HCT116 (cell line): ENCODE data around the gene S100A13. TPM values are rescaled to one million over a fixed set of nuclear protein-coding genes. Genes with fewer than 3 reads are reported as not detected.

Experiments used
- ATAC-seq: fragments of 200-7000 bp; cut with Tn5 transposase; 2 replicates; pipeline ENCODE4 v1.9.1; 2020; ENCODE audit warnings: mild to moderate bottlenecking, moderate library complexity
- BruUV-seq: library from RNA; stranded (reverse); fragments of 400-500 nt; replicated peaks from 2 replicates; lab custom pipeline; 2021; lab: Mats Ljungman, UMichigan
- CTCF ChIA-PET: fragments of 300-600 bp; sonication (Branson Sonifier 250); formaldehyde crosslinking; loops from one replicate; lab custom pipeline; 2021; ENCODE audit warnings: antibody characterized with exemption; lab: Charles Lee
- POLR2A ChIA-PET: fragments of 300-600, 350-600 bp; sonication (Branson Sonifier 250); formaldehyde crosslinking; loops from one replicate; lab custom pipeline; 2021; ENCODE audit warnings: antibody characterized with exemption; lab: Charles Lee
- RAD21 ChIA-PET, 2 experiments: fragments of 300-600 bp; sonication (Branson Sonifier 250); formaldehyde crosslinking; loops; one replicate each; lab custom pipeline; 2023; ENCODE audit warnings: low total read pairs in 2 of 2; ENCODE audit not compliant: uncharacterized antibody in 2 of 2, unreplicated experiment in 2 of 2, low non-redundant PET in 1 of 2; lab: Charles Lee
- DNase-seq: peaks from one replicate; pipeline ENCODE4 v3.0.0-alpha.2; 2010; ENCODE audit warnings: low read depth, low spot score
- H2AFZ ChIP-seq: fragments of 200-600 bp; shearing (Covaris generic), sonication (generic); 2 replicates; pipeline ENCODE4 v1.6.1; 2017; ENCODE audit warnings: low read depth, mixed run types, mixed read lengths, antibody characterized with exemption, low read length; ENCODE audit not compliant: poor library complexity, severe bottlenecking
- H3K27ac ChIP-seq: 2 replicates; pipeline ENCODE4 v1.5.1; 2012; ENCODE audit warnings: low read depth, low read length
- H3K27me3 ChIP-seq: fragments of 200-600 bp; sonication (generic); 2 replicates; pipeline ENCODE4 v1.6.1; 2016; ENCODE audit warnings: mixed run types, low read length, mixed read lengths; ENCODE audit not compliant: insufficient read depth
- H3K36me3 ChIP-seq, 2 experiments: fragments of 200-500 bp in 1 of 2; fragments of 200-600 bp in 1 of 2; sonication (Bioruptor generic) in 1 of 2; sonication (generic) in 1 of 2; 2 replicates each; pipeline versions ENCODE4 v1.5.1 to v1.6.1; 2014 to 2016; ENCODE audit warnings: low read length in 2 of 2, inconsistent platforms in 1 of 2, mixed read lengths in 1 of 2, mixed run types in 1 of 2; ENCODE audit not compliant: insufficient read depth in 2 of 2, control insufficient read depth in 1 of 2
- H3K4me1 ChIP-seq, 2 experiments: fragments of 200-600 bp in 1 of 2; sonication (generic) in 1 of 2; 2 replicates each; pipeline versions ENCODE4 v1.5.1 to v1.6.1; 2012 to 2017; ENCODE audit warnings: low read length in 2 of 2, inconsistent platforms in 1 of 2, mild to moderate bottlenecking in 1 of 2, mixed read lengths in 1 of 2, mixed run types in 1 of 2, moderate library complexity in 1 of 2; ENCODE audit not compliant: insufficient read depth in 2 of 2, control insufficient read depth in 1 of 2
- H3K4me2 ChIP-seq: fragments of 200-600 bp; sonication (generic); 2 replicates; pipeline ENCODE4 v1.6.1; 2017; ENCODE audit warnings: mixed run types, low read length, mixed read lengths
- H3K4me3 ChIP-seq, 2 experiments: fragments of 200-600 bp in 1 of 2; sonication (generic) in 1 of 2; replicated peaks in 1 of 2; 2 replicates each; pipeline ENCODE4 v1.5.1; 2011 to 2016; ENCODE audit warnings: low read length in 2 of 2, control low read depth in 1 of 2, low read depth in 1 of 2, mild to moderate bottlenecking in 1 of 2, mixed read lengths in 1 of 2, mixed run types in 1 of 2
- H3K79me2 ChIP-seq: fragments of 200-600 bp; sonication (generic); 2 replicates; pipeline ENCODE4 v1.6.1; 2017; ENCODE audit warnings: mild to moderate bottlenecking, mixed run types, low read length, moderate library complexity, mixed read lengths; ENCODE audit not compliant: insufficient read depth
- H3K9ac ChIP-seq: fragments of 200-600 bp; sonication (generic); 2 replicates; pipeline ENCODE4 v1.6.1; 2016; ENCODE audit warnings: low read length, mixed read lengths
- H3K9me2 ChIP-seq: fragments of 200-600 bp; sonication (generic), shearing (Covaris generic); 2 replicates; pipeline ENCODE4 v1.6.1; 2017; ENCODE audit warnings: mixed run types, mild to moderate bottlenecking, moderate library complexity; ENCODE audit not compliant: insufficient read depth
- H3K9me3 ChIP-seq, 2 experiments: fragments of 200-500 bp in 1 of 2; fragments of 200-600 bp in 1 of 2; sonication (Bioruptor generic) in 1 of 2; sonication (generic) in 1 of 2; 2 replicates each; pipeline ENCODE4 v1.6.1; 2014 to 2017; ENCODE audit warnings: low read length in 2 of 2, mixed read lengths in 2 of 2, inconsistent platforms in 1 of 2, low read depth in 1 of 2, mild to moderate bottlenecking in 1 of 2, mixed run types in 1 of 2, moderate library complexity in 1 of 2; ENCODE audit not compliant: control insufficient read depth in 1 of 2, insufficient read depth in 1 of 2
- H4K20me1 ChIP-seq: fragments of 200-600 bp; sonication (generic), shearing (Covaris generic); 2 replicates; pipeline ENCODE4 v1.6.1; 2017; ENCODE audit warnings: mixed run types, mild to moderate bottlenecking, moderate library complexity; ENCODE audit not compliant: insufficient read depth
- CEBPB ChIP-seq: IDR thresholded peaks from 2 replicates; pipeline ENCODE4 v1.6.1; 2012; ENCODE audit warnings: low read depth
- CTCF ChIP-seq, 3 experiments: fragments of 200-600 bp in 1 of 3; sonication (generic) in 1 of 3; IDR thresholded peaks in 2 of 3; conservative IDR thresholded peaks in 1 of 3; 2 replicates each; pipeline ENCODE4 v1.5.1; 2012 to 2017; ENCODE audit warnings: low read depth in 2 of 3, low read length in 2 of 3, antibody characterized with exemption in 1 of 3, borderline replicate concordance in 1 of 3, control low read depth in 1 of 3, mild to moderate bottlenecking in 1 of 3, mixed read lengths in 1 of 3, mixed run types in 1 of 3, moderate library complexity in 1 of 3; ENCODE audit not compliant: insufficient read depth in 1 of 3
- ELF1 ChIP-seq: IDR thresholded peaks from 2 replicates; pipeline ENCODE4 v1.6.1; 2012; ENCODE audit warnings: low read depth, borderline replicate concordance
- MAX ChIP-seq: IDR thresholded peaks from 2 replicates; pipeline ENCODE4 v1.6.1; 2012
- POLR2A ChIP-seq: IDR thresholded peaks from 2 replicates; pipeline ENCODE4 v1.7.0; 2011; ENCODE audit warnings: borderline replicate concordance; ENCODE audit not compliant: insufficient read depth, insufficient read length; ENCODE audit errors: extremely low read depth
- POLR2AphosphoS5 ChIP-seq: IDR thresholded peaks from 2 replicates; pipeline ENCODE4 v1.6.1; 2011; ENCODE audit warnings: mild to moderate bottlenecking, low read depth, low read length, moderate library complexity
- RAD21 ChIP-seq: IDR thresholded peaks from 2 replicates; pipeline ENCODE4 v1.6.1; 2012; ENCODE audit warnings: low read depth, mild to moderate bottlenecking
- SIN3A ChIP-seq: IDR thresholded peaks from 2 replicates; pipeline ENCODE4 v1.6.1; 2012; ENCODE audit warnings: low read depth
- YY1 ChIP-seq: IDR thresholded peaks from 2 replicates; pipeline ENCODE4 v1.6.1; 2011; ENCODE audit warnings: low read length, low read depth, moderate library complexity, mild to moderate bottlenecking; ENCODE audit not compliant: insufficient replicate concordance; ENCODE audit errors: extremely low read depth
- ZBTB33 ChIP-seq: IDR thresholded peaks from 2 replicates; pipeline ENCODE4 v1.6.1; 2011; ENCODE audit warnings: mild to moderate bottlenecking, low read length, moderate library complexity; ENCODE audit not compliant: insufficient replicate concordance; ENCODE audit errors: extremely low read depth
- ZFX ChIP-seq: fragments of 450-650 bp; IDR thresholded peaks from 2 replicates; pipeline ENCODE4 v1.6.1; 2017
- intact Hi-C: fragments of 100-400 bp; cut with micrococcal nuclease; formaldehyde crosslinking; loops from 2 replicates; pipeline ENCODE4 v1.10.0; 2022
- total RNA-seq: library from RNA; stranded (reverse); gene quantifications from one replicate; pipeline ENCODE4 v1.2.1, GENCODE V29; 2021; ENCODE audit not compliant: unreplicated experiment

The S100A13 gene
- total RNA-seq, 1 experiment from 2014 or later, result 143 TPM

GRCh38 chr1:153635872-153636271 is 8.6 kb upstream of the S100A13 start:
- DNase-seq (no peak), ATAC-seq (no peak)
- Histone ChIP-seq H4K20me1 (peaks cover 4% of the 10 kb centered on the region; the same call in 1 of the 2 replicates), H3K79me2 (peaks cover 70% of the 10 kb centered on the region), H2AFZ (no peak overlapping the region), H3K9me3 (no peaks in the 10 kb centered on the region), H3K4me1 (peaks cover 9 to 22% of the 10 kb centered on the region in 2 experiments), H3K36me3 (peaks cover 39 to 51% of the 10 kb centered on the region in 2 experiments), H3K27me3 (no peaks in the 10 kb centered on the region), H3K4me3 (peak overlapping the region; percentile 91 to 95; a peak in 2 of 4 replicates), H3K9me2 (no peaks in the 10 kb centered on the region), H3K9ac (peak overlapping the region; percentile 99; the same call in 1 of the 2 replicates), H3K4me2 (peak overlapping the region; percentile 78; the same call in 1 of the 2 replicates), H3K27ac (no peak overlapping the region)
- RAD21 ChIA-PET, result no interaction called here
- intact Hi-C loops, result no loop called here
- CTCF ChIA-PET, result no interaction called here
- POLR2A ChIA-PET, result interaction anchor here (1.2 to 3.0 kb wide), 3 partner anchors 8 to 20 kb away, joined by 4 to 27 read pairs (median 19); partner anchors contain the start of gene S100A14
- no peak for TF ChIP-seq ELF1
- BruUV-seq, result no TSS peak

- ChIA-PET RAD21 (interaction anchor here (0.6 to 1.0 kb wide), 4 partner anchors 62 to 96 kb away, joined by 3 to 5 read pairs (median 3); no protein-coding TSS in a partner anchor), POLR2A (interaction anchor here (0.7 to 3.0 kb wide), 27 partner anchors 9 to 334 kb away, joined by 3 to 31 read pairs (median 6); partner anchors contain the start of genes CREB3L4, S100A14, S100A16 and S100A6), CTCF (interaction anchor here (0.8 to 1.8 kb wide), 8 partner anchors 16 to 281 kb away, joined by 3 to 16 read pairs (median 5); partner anchors contain the start of gene S100A16)
- TF ChIP-seq YY1 (peak; percentile 100), SIN3A (no peak), MAX (no peak), POLR2AphosphoS5 (peak; percentile 91), RAD21 (no peak), POLR2A (peak; percentile 73), CTCF (IDR thresholded peaks at IDR 0.05 in 2 of 3, conservative IDR thresholded peaks at IDR 0.05 in 1 of 3; ENCODE audit: borderline replicate concordance in 1 of 3, insufficient read depth in 1 of 3, low read depth in 2 of 3, low read length in 2 of 3) (no peak), ZFX (peak; percentile 59; the same call in 1 of the 2 replicates), ZBTB33 (no peak), CEBPB (no peak)
- ATAC-seq, result peak; percentile 91
- H3K27me3 ChIP-seq, result no peaks in the 10 kb centered on the region
- H3K79me2 ChIP-seq, result peaks cover 52% of the 10 kb centered on the region
- no peak within 1 kb of the TSS for H2AFZ ChIP-seq
- H3K9me3 ChIP-seq, result no peaks in the 10 kb centered on the region
- H3K9ac ChIP-seq, result peak within 1 kb of the TSS; percentile 99
- H3K4me3 ChIP-seq, result peak within 1 kb of the TSS; percentile 91 to 95
- H3K9me2 ChIP-seq, result no peaks in the 10 kb centered on the region
- peaks cover 4% of the 10 kb centered on the region; the same call in 1 of the 2 replicates for H4K20me1 ChIP-seq
- peak; percentile 98 for DNase-seq
- peaks cover 21 to 34% of the 10 kb centered on the region in 2 experiments for H3K36me3 ChIP-seq
- BruUV-seq, result TSS peak; percentile 85
- intact Hi-C loops, result no loop called here
- H3K27ac ChIP-seq, result peak within 1 kb of the TSS; percentile 100
- peaks cover 9 to 22% of the 10 kb centered on the region in 2 experiments for H3K4me1 ChIP-seq
- H3K4me2 ChIP-seq, result peak within 1 kb of the TSS; percentile 78
Measured at GRCh38 chr1:153633754-153634665, 6.7 kb upstream of the S100A13 start, which contains the start of gene CHTOP. Gene CHTOP (plus strand): TSS chr1:153634066. CDS start chr1:153636589, 2,523 bp downstream.
